Neuronal stem cell (in vitro differentiated cells): ENCODE measurements around the gene MAD1L1.

ENCODE experiments used
- DNase-seq: peaks from one replicate; pipeline ENCODE4 v3.0.0-alpha.2; 2013; ENCODE audit warnings: low spot score
- H2AFZ ChIP-seq: one replicate; pipeline ENCODE4 v1.6.1; 2013; ENCODE audit warnings: mild to moderate bottlenecking, low read length, inconsistent platforms
- H2AK5ac ChIP-seq: 2 replicates; pipeline ENCODE4 v1.6.1; 2013; ENCODE audit warnings: low read depth, mild to moderate bottlenecking, inconsistent platforms, low read length, moderate library complexity, mixed read lengths
- H2BK120ac ChIP-seq: 2 replicates; pipeline ENCODE4 v1.6.1; 2013; ENCODE audit warnings: low read depth, mild to moderate bottlenecking, inconsistent platforms, low read length, moderate library complexity, mixed read lengths
- H2BK12ac ChIP-seq: one replicate; pipeline ENCODE4 v1.6.1; 2013; ENCODE audit warnings: low read length, inconsistent platforms
- H2BK15ac ChIP-seq: 2 replicates; pipeline ENCODE4 v1.6.1; 2013; ENCODE audit warnings: mild to moderate bottlenecking, low read length, inconsistent platforms, mixed read lengths
- H2BK5ac ChIP-seq: one replicate; pipeline ENCODE4 v1.6.1; 2013; ENCODE audit warnings: inconsistent platforms, mild to moderate bottlenecking, low read length, moderate library complexity
- H3K14ac ChIP-seq: one replicate; pipeline ENCODE4 v1.6.1; 2013; ENCODE audit warnings: low read length, inconsistent platforms
- H3K18ac ChIP-seq: 2 replicates; pipeline ENCODE4 v1.6.1; 2013; ENCODE audit warnings: low read length, inconsistent platforms
- H3K23ac ChIP-seq: 2 replicates; pipeline ENCODE4 v1.6.1; 2013; ENCODE audit warnings: low read depth, mild to moderate bottlenecking, mixed read lengths, low read length, inconsistent platforms; ENCODE audit not compliant: poor library complexity
- H3K27ac ChIP-seq: replicated peaks from 3 replicates; pipeline ENCODE4 v1.5.1; 2013; ENCODE audit warnings: low read length, inconsistent platforms
- H3K27me3 ChIP-seq, 3 experiments: 2 replicates each; pipeline ENCODE4 v1.6.1; 2013; ENCODE audit warnings: low read length in 3 of 3, mild to moderate bottlenecking in 2 of 3, inconsistent platforms in 1 of 3, low read depth in 1 of 3, mixed read lengths in 1 of 3, moderate library complexity in 1 of 3; ENCODE audit not compliant: control insufficient read depth in 3 of 3, insufficient read depth in 3 of 3
- H3K36me3 ChIP-seq, 2 donors: replicated peaks in 1 of 2; 2 replicates each; pipeline ENCODE4 v1.6.1; 2013; ENCODE audit warnings: low read length in 2 of 2; ENCODE audit not compliant: control insufficient read depth in 2 of 2, insufficient read depth in 2 of 2
- H3K4ac ChIP-seq: 2 replicates; pipeline ENCODE4 v1.6.1; 2013; ENCODE audit warnings: inconsistent platforms, mild to moderate bottlenecking, low read length, moderate library complexity
- H3K4me1 ChIP-seq, 2 donors: 1 replicate in 1 of 2; 2 replicates in 1 of 2; pipeline ENCODE4 v1.6.1; 2013; ENCODE audit warnings: low read length in 2 of 2, low read depth in 1 of 2; ENCODE audit not compliant: control insufficient read depth in 2 of 2, insufficient read depth in 1 of 2
- H3K4me2 ChIP-seq: one replicate; pipeline ENCODE4 v1.6.1; 2013; ENCODE audit warnings: mild to moderate bottlenecking, low read length, inconsistent platforms; ENCODE audit not compliant: insufficient read depth, poor library complexity, severe bottlenecking
- H3K4me3 ChIP-seq, 2 donors: 2 replicates each; pipeline ENCODE4 v1.5.1; 2013; ENCODE audit warnings: low read length in 2 of 2, mild to moderate bottlenecking in 2 of 2, inconsistent platforms in 1 of 2, moderate library complexity in 1 of 2
- H3K79me1 ChIP-seq: one replicate; pipeline ENCODE4 v1.6.1; 2013; ENCODE audit warnings: low read depth, mild to moderate bottlenecking, inconsistent platforms, low read length, moderate library complexity
- H3K9ac ChIP-seq: one replicate; pipeline ENCODE4 v1.6.1; 2013; ENCODE audit warnings: mild to moderate bottlenecking, low read depth, low read length, inconsistent platforms; ENCODE audit not compliant: poor library complexity
- H3K9me3 ChIP-seq, 2 donors: replicated peaks in 1 of 2; 2 replicates each; pipeline versions ENCODE3 to v1.6.1; 2013; ENCODE audit warnings: low read length in 2 of 2, mild to moderate bottlenecking in 2 of 2, inconsistent platforms in 1 of 2, low read depth in 1 of 2, mixed read lengths in 1 of 2, moderate library complexity in 1 of 2; ENCODE audit not compliant: control insufficient read depth in 2 of 2, insufficient read depth in 1 of 2
- H4K8ac ChIP-seq: one replicate; pipeline ENCODE4 v1.6.1; 2013; ENCODE audit warnings: low read depth, mild to moderate bottlenecking, inconsistent platforms, low read length, moderate library complexity
- H4K91ac ChIP-seq: one replicate; pipeline ENCODE4 v1.6.1; 2013; ENCODE audit warnings: low read length, low read depth, mild to moderate bottlenecking, inconsistent platforms; ENCODE audit not compliant: poor library complexity
- WGBS, 2 donors: extraction: QIAGEN DNeasy Blood & Tissue Kit; methylation state at CpG; one replicate each; pipeline ENCODE4 v1.1.7; 2013; ENCODE audit warnings: missing lambda C conversion rate in 2 of 2, mixed read lengths in 1 of 2; ENCODE audit not compliant: insufficient read length in 2 of 2, insufficient replicate concordance in 1 of 2; ENCODE audit errors: extremely low coverage in 2 of 2; 5-methylcytosine and 5-hydroxymethylcytosine counted together

MAD1L1 gene

DNA sequence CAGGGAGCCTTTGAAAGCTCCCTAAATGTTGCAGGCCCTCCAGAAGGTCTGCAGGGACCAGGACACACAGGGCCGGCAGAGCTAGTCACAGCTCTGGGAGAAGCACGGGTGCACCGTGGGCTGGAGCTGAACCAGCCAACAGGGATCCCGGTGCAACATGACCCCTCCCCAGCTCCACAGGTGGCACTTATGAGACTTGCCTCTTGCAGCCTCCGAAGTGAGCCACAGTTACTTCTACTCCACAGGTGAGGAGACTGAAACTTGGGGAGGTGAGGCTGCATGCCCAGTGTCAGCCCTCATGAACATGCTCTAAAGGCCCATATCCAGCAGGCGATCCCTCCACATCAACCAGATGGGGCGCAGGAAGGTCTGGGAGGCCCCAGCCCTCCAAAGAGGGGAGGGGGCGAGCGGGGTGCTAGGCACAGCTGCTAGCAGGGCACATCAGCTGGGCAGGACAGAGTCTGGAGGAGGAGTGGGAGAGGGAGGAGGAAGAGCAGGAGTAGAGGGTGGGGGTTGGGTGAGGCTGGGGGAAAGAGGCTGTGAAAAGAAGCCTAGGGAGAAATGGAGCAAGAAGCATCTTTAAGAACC is 338.3 kb downstream of the MAD1L1 start:
- no peak overlapping the region for H2BK120ac ChIP-seq
- no peak overlapping the region for H3K27ac ChIP-seq
- WGBS, 2 donors = no CpG with 5 or more reads among the region's 9 CpGs
- no peak overlapping the region for H4K8ac ChIP-seq
- no peak overlapping the region for H2AFZ ChIP-seq
- H3K27me3 ChIP-seq = no peaks in the 10 kb centered on the region
- no peak overlapping the region for H2BK12ac ChIP-seq
- no peak overlapping the region for H3K18ac ChIP-seq
- peaks cover 3% of the 10 kb centered on the region for H3K79me1 ChIP-seq
- peak overlapping the region; percentile 31 for H2AK5ac ChIP-seq
- H3K4me2 ChIP-seq = no peak overlapping the region
- H4K91ac ChIP-seq = no peak overlapping the region
- H3K23ac ChIP-seq = peak overlapping the region; percentile 29
- no peak overlapping the region for H2BK5ac ChIP-seq
- H2BK15ac ChIP-seq = no peak overlapping the region
- H3K4ac ChIP-seq = no peak overlapping the region
- H3K9me3 ChIP-seq = no peaks in the 10 kb centered on the region
- peaks cover 0 to 8% of the 10 kb centered on the region in 2 donors for H3K4me1 ChIP-seq
- H3K4me3 ChIP-seq = peak overlapping the region in 1 of 2 donors; percentile 43
- peaks cover 5 to 14% of the 10 kb centered on the region in 2 donors for H3K36me3 ChIP-seq
- H3K14ac ChIP-seq = no peak overlapping the region
- DNase-seq = no peak
- H3K9ac ChIP-seq = no peak overlapping the region

DNA sequence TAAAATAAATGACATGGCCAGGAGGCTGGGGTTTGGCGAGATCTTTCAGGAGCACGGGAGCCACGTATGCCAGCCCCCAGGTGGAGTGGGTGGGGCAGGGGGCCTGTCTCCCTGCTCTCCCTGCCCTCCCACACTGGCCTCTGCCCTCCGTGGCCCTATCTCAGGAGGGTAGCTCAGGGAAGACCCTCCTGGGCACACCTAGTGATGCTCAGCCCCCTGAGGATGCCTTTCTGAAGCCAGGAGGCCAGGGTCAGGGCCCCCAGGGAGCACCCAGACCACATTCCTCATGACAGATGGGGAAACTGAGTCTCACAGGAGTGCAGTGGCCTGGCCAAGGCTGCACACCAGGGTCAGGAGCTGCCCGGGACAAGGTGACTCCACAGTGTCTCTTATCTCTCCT is 339.3 kb downstream of the MAD1L1 start:
- H2AK5ac ChIP-seq = no peak overlapping the region
- no peak overlapping the region for H4K8ac ChIP-seq
- no peak for DNase-seq
- no peaks in the 10 kb centered on the region for H3K27me3 ChIP-seq
- no peak overlapping the region for H2BK15ac ChIP-seq
- peaks cover under 1 to 3% of the 10 kb centered on the region in 2 donors for H3K9me3 ChIP-seq
- no peak overlapping the region for H2BK12ac ChIP-seq
- H3K4ac ChIP-seq = no peak overlapping the region
- H4K91ac ChIP-seq = no peak overlapping the region
- H3K14ac ChIP-seq = no peak overlapping the region
- peaks cover 6% of the 10 kb centered on the region for H3K79me1 ChIP-seq
- peaks cover 7 to 19% of the 10 kb centered on the region in 2 donors for H3K36me3 ChIP-seq
- no peak overlapping the region for H3K4me2 ChIP-seq
- H3K23ac ChIP-seq = peak overlapping the region; percentile 47
- no peak overlapping the region for H3K4me3 ChIP-seq
- H2BK120ac ChIP-seq = no peak overlapping the region
- no peak overlapping the region for H3K27ac ChIP-seq
- no peak overlapping the region for H2AFZ ChIP-seq
- no CpG with 5 or more reads among the region's 5 CpGs for WGBS, 2 donors
- H2BK5ac ChIP-seq = no peak overlapping the region
- H3K4me1 ChIP-seq = peaks cover 0 to 8% of the 10 kb centered on the region in 2 donors
- peak overlapping the region; percentile 36 for H3K18ac ChIP-seq
- no peak overlapping the region for H3K9ac ChIP-seq

DNA sequence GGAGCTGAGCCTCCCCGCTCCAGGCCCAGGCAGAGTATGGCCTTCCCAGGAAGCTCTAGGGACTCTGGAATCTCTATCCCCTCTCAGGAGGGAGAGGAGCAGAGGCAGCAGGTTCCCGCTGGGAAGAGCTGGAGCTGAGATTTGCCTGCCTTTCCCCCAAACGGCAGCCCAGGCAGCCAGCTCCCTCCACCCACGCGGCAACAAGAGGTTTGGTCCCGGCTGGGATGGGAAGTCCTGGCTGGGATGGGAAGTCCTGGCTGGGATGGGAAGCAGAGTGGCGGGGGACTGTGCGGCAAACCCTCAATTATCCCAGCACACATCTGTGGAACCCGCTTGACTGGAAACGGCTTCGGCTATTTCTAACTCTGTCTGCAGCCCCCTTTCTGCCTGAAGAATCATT is 339.7 kb downstream of the MAD1L1 start:
- no peak overlapping the region for H2BK15ac ChIP-seq
- no peak overlapping the region for H2BK5ac ChIP-seq
- no CpG with 5 or more reads among the region's 11 CpGs for WGBS, 2 donors
- no peak overlapping the region for H2AK5ac ChIP-seq
- H3K14ac ChIP-seq = no peak overlapping the region
- no peak overlapping the region for H2AFZ ChIP-seq
- no peak for DNase-seq
- no peak overlapping the region for H3K4me3 ChIP-seq
- H2BK12ac ChIP-seq = no peak overlapping the region
- peaks cover 11 to 21% of the 10 kb centered on the region in 2 donors for H3K36me3 ChIP-seq
- H3K9me3 ChIP-seq = peaks cover 3 to 7% of the 10 kb centered on the region in 2 donors
- no peak overlapping the region for H3K4ac ChIP-seq
- H3K27ac ChIP-seq = no peak overlapping the region
- H3K23ac ChIP-seq = peak overlapping the region; percentile 47
- no peaks in the 10 kb centered on the region for H3K27me3 ChIP-seq
- peaks cover 8% of the 10 kb centered on the region for H3K79me1 ChIP-seq
- no peak overlapping the region for H3K9ac ChIP-seq
- peaks cover 0 to 10% of the 10 kb centered on the region in 2 donors for H3K4me1 ChIP-seq
- no peak overlapping the region for H2BK120ac ChIP-seq
- peak overlapping the region; percentile 80 for H3K18ac ChIP-seq
- no peak overlapping the region for H4K8ac ChIP-seq
- H4K91ac ChIP-seq = no peak overlapping the region
- H3K4me2 ChIP-seq = no peak overlapping the region

DNA sequence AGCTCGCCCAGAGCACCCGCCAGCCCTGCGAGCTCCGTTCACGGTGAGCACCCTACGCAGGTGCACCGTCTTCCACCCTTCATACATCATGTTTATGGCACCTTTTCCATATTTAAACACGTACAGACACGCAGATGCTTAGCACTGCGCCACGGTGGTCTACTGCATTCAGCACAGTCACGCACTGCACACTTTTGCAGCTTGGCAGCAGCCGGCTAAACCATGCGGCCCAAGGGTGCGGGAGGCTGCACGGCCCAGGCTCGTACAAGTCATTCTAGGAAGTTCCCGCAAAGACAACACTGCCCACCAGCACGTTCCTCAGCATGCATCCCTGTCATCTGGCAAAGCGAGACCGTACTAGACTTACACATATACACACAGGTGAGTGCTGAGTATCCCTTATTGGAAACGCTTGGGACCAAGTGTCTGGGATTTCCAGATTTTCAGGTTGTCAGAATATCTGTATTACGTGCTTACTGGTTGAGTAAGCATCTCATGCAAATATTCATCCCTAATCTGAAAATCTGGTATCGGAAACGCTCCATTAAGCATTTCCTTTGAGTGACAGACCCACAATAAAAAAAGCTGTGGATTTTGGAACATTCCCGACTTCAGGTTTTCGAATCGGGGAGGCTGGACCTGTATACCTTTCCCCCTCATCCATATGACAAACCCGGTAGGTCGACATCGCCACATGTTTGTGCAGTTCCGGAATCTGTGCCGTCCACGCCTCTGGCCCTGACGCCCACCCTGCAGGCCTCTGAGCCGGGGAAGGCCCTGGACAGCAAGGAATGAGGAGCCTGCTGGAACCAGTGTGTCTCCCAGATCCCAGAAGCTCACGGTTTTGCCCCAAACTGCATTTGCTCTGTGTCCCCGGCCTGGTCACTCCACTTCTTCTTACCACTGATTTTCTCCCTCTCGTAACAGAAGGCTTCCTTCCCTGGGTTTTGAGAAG is 340.5 kb downstream of the MAD1L1 start:
- H3K18ac ChIP-seq = no peak overlapping the region
- peaks cover 3 to 15% of the 10 kb centered on the region in 2 donors for H3K9me3 ChIP-seq
- no peak for DNase-seq
- no peak overlapping the region for H2BK12ac ChIP-seq
- H3K79me1 ChIP-seq = peaks cover 14% of the 10 kb centered on the region
- H3K4me3 ChIP-seq = peak overlapping the region in 1 of 2 donors; percentile 58
- no peak overlapping the region for H2BK15ac ChIP-seq
- H2AK5ac ChIP-seq = peak overlapping the region; percentile 8
- no CpG with 5 or more reads among the region's 39 CpGs for WGBS, 2 donors
- H3K14ac ChIP-seq = peak overlapping the region; percentile 73
- peaks cover 17 to 21% of the 10 kb centered on the region in 2 donors for H3K36me3 ChIP-seq
- no peak overlapping the region for H4K8ac ChIP-seq
- no peak overlapping the region for H2BK5ac ChIP-seq
- H3K4me2 ChIP-seq = no peak overlapping the region
- H3K27me3 ChIP-seq = peaks cover 0 to 4% (median 0%) of the 10 kb centered on the region in 3 experiments
- no peak overlapping the region for H3K4ac ChIP-seq
- peak overlapping the region; percentile 50 for H4K91ac ChIP-seq
- no peak overlapping the region for H2BK120ac ChIP-seq
- H2AFZ ChIP-seq = no peak overlapping the region
- H3K27ac ChIP-seq = no peak overlapping the region
- H3K23ac ChIP-seq = peak overlapping the region; percentile 26
- H3K4me1 ChIP-seq = peaks cover 0 to 11% of the 10 kb centered on the region in 2 donors
- H3K9ac ChIP-seq = peak overlapping the region; percentile 7
